Tibial nerve (tissue), 4 donors: ENCODE measurements around the gene ETFA. TPM values are rescaled to one million over a fixed set of nuclear protein-coding genes. Genes with fewer than 3 reads are reported as not detected.

ENCODE experiments used
- DNase-seq, 2 donors: peaks; one replicate each; pipeline ENCODE4 v3.0.0-alpha.2; 2019; ENCODE audit warnings: low spot score in 2 of 2
- H3K27ac ChIP-seq, 4 donors: fragments of 200-600 bp; sonication (generic) in 3 of 4; one replicate each; pipeline ENCODE4 v1.5.1; 2017 to 2019; ENCODE audit warnings: mild to moderate bottlenecking in 1 of 4
- H3K27me3 ChIP-seq, 2 donors: fragments of 200-600 bp; sonication (generic) in 1 of 2; one replicate each; pipeline versions ENCODE4 v1.5.1 to v1.6.0; 2017 to 2019
- H3K36me3 ChIP-seq, 3 donors: fragments of 200-600 bp; sonication (generic); one replicate each; pipeline ENCODE4 v1.5.1; 2018 to 2019
- H3K4me1 ChIP-seq, 4 donors: fragments of 200-600 bp; sonication (generic) in 3 of 4; one replicate each; pipeline ENCODE4 v1.5.1; 2017 to 2019
- H3K4me3 ChIP-seq, 4 donors: fragments of 200-600 bp; sonication (generic) in 3 of 4; one replicate each; pipeline ENCODE4 v1.5.1; 2017 to 2019; ENCODE audit warnings: mild to moderate bottlenecking in 1 of 4, moderate library complexity in 1 of 4
- H3K9me3 ChIP-seq, 4 donors: fragments of 200-600 bp; sonication (generic) in 3 of 4; one replicate each; pipeline ENCODE4 v1.5.1; 2017 to 2019
- CTCF ChIP-seq, 5 experiments: fragments of 200-600 bp in 3 of 5; fragments of 450-650 bp in 2 of 5; sonication (generic) in 3 of 5; IDR thresholded peaks; one replicate each; pipeline ENCODE4 v1.5.1; 2016 to 2019; ENCODE audit warnings: antibody characterized with exemption in 5 of 5, mild to moderate bottlenecking in 3 of 5, moderate library complexity in 2 of 5
- EP300 ChIP-seq, 2 donors: sonication (generic); formaldehyde crosslinking; IDR thresholded peaks; one replicate each; pipeline ENCODE4 v1.6.1; 2017; ENCODE audit warnings: antibody characterized with exemption in 2 of 2, mild to moderate bottlenecking in 1 of 2
- POLR2A ChIP-seq, 2 donors: fragments of 450-650 bp; IDR thresholded peaks; one replicate each; pipeline ENCODE4 v1.6.1; 2017; ENCODE audit warnings: antibody characterized with exemption in 2 of 2, mild to moderate bottlenecking in 2 of 2, moderate library complexity in 2 of 2
- WGBS, 2 donors: methylation state at CpG; one replicate each; pipeline ENCODE4 v1.1.5; 2018; 5-methylcytosine and 5-hydroxymethylcytosine counted together
- total RNA-seq, 4 donors: library from RNA; depleted of rRNA; stranded (reverse); fragments of >200 nt; gene quantifications; one replicate each; pipeline ENCODE4 v1.1.0, GENCODE V29; 2016

Gene ETFA
- total RNA-seq, 4 donors from 2014 or later: 59.2 to 96.9 (median 75.5) TPM

GRCh38 chr15:76234337-76234889 lies 76.9 kb downstream of the ETFA start:
- 58 to 70% methylated on average over 4 of the region's 4 CpGs for WGBS, 2 donors
- Histone ChIP-seq H3K4me1 (no peaks in the 10 kb centered on the region), H3K4me3 (no peak overlapping the region), H3K9me3 (no peaks in the 10 kb centered on the region), H3K27ac (no peak overlapping the region), H3K27me3 (no peaks in the 10 kb centered on the region), H3K36me3 (peaks cover 0 to 18% (median 7%) of the 10 kb centered on the region in 3 donors)
- DNase-seq: no peak
- TF ChIP-seq CTCF (IDR thresholded peaks at IDR 0.05) (no peak), POLR2A (IDR thresholded peaks at IDR 0.05) (no peak)

- WGBS, 2 donors: 85 to 91% methylated on average over 1 of the region's 1 CpG
Observed at GRCh38 chr15:76233921-76234320, 77.3 kb downstream of the ETFA start.

GRCh38 chr15:76229266-76229665 lies 82.0 kb downstream of the ETFA start:
- no peak for TF ChIP-seq EP300 (IDR thresholded peaks at IDR 0.05)
- TF ChIP-seq CTCF (IDR thresholded peaks at IDR 0.05): no peak

More at GRCh38 chr15:76233921-76234320, 77.3 kb downstream of the ETFA start:
- Histone ChIP-seq H3K27ac (no peak overlapping the region), H3K9me3 (no peaks in the 10 kb centered on the region), H3K36me3 (peaks cover 0 to 22% (median 7%) of the 10 kb centered on the region in 3 donors), H3K27me3 (no peaks in the 10 kb centered on the region), H3K4me3 (no peak overlapping the region), H3K4me1 (no peaks in the 10 kb centered on the region)
- DNase-seq: no peak
- no peak for TF ChIP-seq EP300 (IDR thresholded peaks at IDR 0.05)
- no peak for TF ChIP-seq CTCF (IDR thresholded peaks at IDR 0.05)
- TF ChIP-seq POLR2A (IDR thresholded peaks at IDR 0.05): no peak

GRCh38 chr15:76223521-76223920 lies 87.7 kb downstream of the ETFA start:
- WGBS, 2 donors: 68 to 89% methylated on average over 2 of the region's 2 CpGs
- no peak overlapping the region for H3K4me3 ChIP-seq
- H3K27me3 ChIP-seq: no peaks in the 10 kb centered on the region
- peaks cover 0 to 3% (median 0%) of the 10 kb centered on the region in 4 donors for H3K9me3 ChIP-seq
- H3K36me3 ChIP-seq: peaks cover 0 to 82% (median 0%) of the 10 kb centered on the region in 3 donors
- no peak overlapping the region for H3K27ac ChIP-seq
- no peaks in the 10 kb centered on the region for H3K4me1 ChIP-seq
- no peak for DNase-seq
- TF ChIP-seq POLR2A (IDR thresholded peaks at IDR 0.05) (no peak), EP300 (IDR thresholded peaks at IDR 0.05) (no peak), CTCF (IDR thresholded peaks at IDR 0.05) (no peak)

More at GRCh38 chr15:76229266-76229665, 82.0 kb downstream of the ETFA start:
- no peaks in the 10 kb centered on the region for H3K9me3 ChIP-seq
- no peaks in the 10 kb centered on the region for H3K27me3 ChIP-seq
- H3K4me3 ChIP-seq: no peak overlapping the region
- H3K27ac ChIP-seq: no peak overlapping the region
- H3K4me1 ChIP-seq: no peaks in the 10 kb centered on the region
- DNase-seq: no peak
- 97 to 100% methylated on average over 1 of the region's 1 CpG for WGBS, 2 donors
- peaks cover 0 to 66% (median 7%) of the 10 kb centered on the region in 3 donors for H3K36me3 ChIP-seq

- WGBS, 2 donors: 93 to 97% methylated on average over 4 of the region's 4 CpGs
Observed at GRCh38 chr15:76222159-76222558, 89.1 kb downstream of the ETFA start.

More at GRCh38 chr15:76222159-76222558, 89.1 kb downstream of the ETFA start:
- Histone ChIP-seq H3K27ac (no peak overlapping the region), H3K36me3 (peaks cover 0 to 69% (median 0%) of the 10 kb centered on the region in 3 donors), H3K4me1 (peaks cover 0 to 7% (median 0%) of the 10 kb centered on the region in 4 donors), H3K27me3 (no peaks in the 10 kb centered on the region), H3K4me3 (no peak overlapping the region), H3K9me3 (peaks cover 0 to 3% (median 0%) of the 10 kb centered on the region in 4 donors)
- TF ChIP-seq EP300 (IDR thresholded peaks at IDR 0.05) (no peak), CTCF (IDR thresholded peaks at IDR 0.05) (no peak), POLR2A (IDR thresholded peaks at IDR 0.05) (no peak)
- no peak for DNase-seq
